PFSK-1 (cell line): ENCODE data around the gene CDKN3. TPM values are rescaled to one million over a fixed set of nuclear protein-coding genes. Genes with fewer than 3 reads are reported as not detected.

Experiments used
- FOXP2 ChIP-seq: optimal IDR thresholded peaks from 2 replicates; pipeline ENCODE3; 2011; ENCODE audit warnings: borderline replicate concordance, control low read depth, inconsistent platforms; ENCODE audit not compliant: insufficient read depth; ENCODE audit errors: extremely low read length, extremely low read depth
- POLR2AphosphoS5 ChIP-seq: IDR thresholded peaks from 2 replicates; pipeline ENCODE4 v1.6.1; 2012; ENCODE audit warnings: low read depth, mild to moderate bottlenecking, control low read depth, low read length, moderate library complexity
- SIN3A ChIP-seq: IDR thresholded peaks from 2 replicates; pipeline ENCODE4 v1.6.1; 2012; ENCODE audit warnings: mild to moderate bottlenecking, low read length, moderate library complexity, borderline replicate concordance; ENCODE audit not compliant: insufficient read depth
- TAF1 ChIP-seq: IDR thresholded peaks from 2 replicates; pipeline ENCODE4 v1.6.1; 2012; ENCODE audit warnings: low read length, control low read depth, borderline replicate concordance; ENCODE audit not compliant: insufficient read depth
- polyA plus RNA-seq: library from polyadenylated mRNA; unstranded; fragments of >200 nt; gene quantifications from one replicate; pipeline ENCODE4 v1.2.1, GENCODE V29; 2012; ENCODE audit warnings: low read depth, missing spikeins; ENCODE audit not compliant: insufficient read length
- TF ChIP-seq, protein P1 (sequence below), 2 experiments: IDR thresholded peaks; 2 replicates each; pipeline versions ENCODE4 v1.6.1 to v1.8.0; 2011 to 2012; ENCODE audit warnings: low read depth in 2 of 2, low read length in 2 of 2, control low read depth in 1 of 2, inconsistent platforms in 1 of 2, mild to moderate bottlenecking in 1 of 2, moderate library complexity in 1 of 2; ENCODE audit not compliant: insufficient read depth in 1 of 2

Gene CDKN3
- 14.3 TPM for polyA plus RNA-seq

DNA sequence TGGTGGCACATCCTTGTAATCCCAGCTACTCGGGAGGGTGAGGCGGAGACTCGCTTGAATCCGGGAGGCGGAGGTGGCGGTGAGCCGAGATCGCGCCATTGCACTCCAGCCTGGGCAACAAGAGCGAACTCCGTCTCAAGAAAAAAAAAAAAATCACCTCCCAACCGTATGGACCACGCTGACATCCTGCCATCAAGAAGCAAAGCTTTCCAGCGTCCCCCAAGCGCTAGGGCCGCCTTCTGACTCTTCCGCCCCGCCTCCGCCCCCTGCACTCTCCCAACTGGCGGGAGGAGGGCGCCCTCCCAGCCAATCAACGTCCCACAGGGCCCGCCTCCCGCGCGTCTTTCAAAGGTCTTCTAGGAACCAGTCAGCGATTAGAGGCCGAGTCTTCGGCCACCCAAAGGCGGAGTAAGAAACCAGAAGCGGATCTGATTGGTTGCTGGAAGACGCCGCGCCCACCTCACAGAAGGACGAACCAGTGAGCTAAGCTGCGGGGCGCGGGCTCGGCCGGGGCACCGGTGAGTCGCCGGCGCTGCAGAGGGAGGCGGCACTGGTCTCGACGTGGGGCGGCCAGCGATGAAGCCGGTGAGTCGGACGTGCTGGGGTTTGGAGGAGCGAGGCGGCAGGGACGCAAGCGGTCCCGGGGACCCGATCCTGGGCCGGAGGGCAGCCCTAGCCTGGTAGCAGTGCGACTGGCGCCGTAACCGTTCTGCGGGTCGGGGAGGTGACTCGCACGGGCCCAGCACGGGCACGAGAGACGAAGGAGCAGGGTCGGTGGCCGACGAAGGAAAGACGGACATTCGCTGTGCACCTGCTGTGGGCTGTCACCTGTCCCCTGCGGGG is at the start of gene CDKN3:
Gene CDKN3, plus strand, starts transcription at position 515 of the 843 bp plus-strand sequence. Its CDS starts 62 bp downstream, at position 577.
- no peak for TF ChIP-seq SIN3A
- TF ChIP-seq FOXP2 = peak; percentile 38
- 0 out of 2 replicates have a peak, but pooled peaks have one; percentile 43 for TF ChIP-seq TAF1
- TF ChIP-seq, protein P1, sequence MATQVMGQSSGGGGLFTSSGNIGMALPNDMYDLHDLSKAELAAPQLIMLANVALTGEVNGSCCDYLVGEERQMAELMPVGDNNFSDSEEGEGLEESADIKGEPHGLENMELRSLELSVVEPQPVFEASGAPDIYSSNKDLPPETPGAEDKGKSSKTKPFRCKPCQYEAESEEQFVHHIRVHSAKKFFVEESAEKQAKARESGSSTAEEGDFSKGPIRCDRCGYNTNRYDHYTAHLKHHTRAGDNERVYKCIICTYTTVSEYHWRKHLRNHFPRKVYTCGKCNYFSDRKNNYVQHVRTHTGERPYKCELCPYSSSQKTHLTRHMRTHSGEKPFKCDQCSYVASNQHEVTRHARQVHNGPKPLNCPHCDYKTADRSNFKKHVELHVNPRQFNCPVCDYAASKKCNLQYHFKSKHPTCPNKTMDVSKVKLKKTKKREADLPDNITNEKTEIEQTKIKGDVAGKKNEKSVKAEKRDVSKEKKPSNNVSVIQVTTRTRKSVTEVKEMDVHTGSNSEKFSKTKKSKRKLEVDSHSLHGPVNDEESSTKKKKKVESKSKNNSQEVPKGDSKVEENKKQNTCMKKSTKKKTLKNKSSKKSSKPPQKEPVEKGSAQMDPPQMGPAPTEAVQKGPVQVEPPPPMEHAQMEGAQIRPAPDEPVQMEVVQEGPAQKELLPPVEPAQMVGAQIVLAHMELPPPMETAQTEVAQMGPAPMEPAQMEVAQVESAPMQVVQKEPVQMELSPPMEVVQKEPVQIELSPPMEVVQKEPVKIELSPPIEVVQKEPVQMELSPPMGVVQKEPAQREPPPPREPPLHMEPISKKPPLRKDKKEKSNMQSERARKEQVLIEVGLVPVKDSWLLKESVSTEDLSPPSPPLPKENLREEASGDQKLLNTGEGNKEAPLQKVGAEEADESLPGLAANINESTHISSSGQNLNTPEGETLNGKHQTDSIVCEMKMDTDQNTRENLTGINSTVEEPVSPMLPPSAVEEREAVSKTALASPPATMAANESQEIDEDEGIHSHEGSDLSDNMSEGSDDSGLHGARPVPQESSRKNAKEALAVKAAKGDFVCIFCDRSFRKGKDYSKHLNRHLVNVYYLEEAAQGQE (IDR thresholded peaks at IDR 0.05; ENCODE audit: insufficient read depth in 1 of 2, low read depth in 2 of 2, low read length in 2 of 2) = no peak
- peak; percentile 64 for TF ChIP-seq POLR2AphosphoS5

DNA sequence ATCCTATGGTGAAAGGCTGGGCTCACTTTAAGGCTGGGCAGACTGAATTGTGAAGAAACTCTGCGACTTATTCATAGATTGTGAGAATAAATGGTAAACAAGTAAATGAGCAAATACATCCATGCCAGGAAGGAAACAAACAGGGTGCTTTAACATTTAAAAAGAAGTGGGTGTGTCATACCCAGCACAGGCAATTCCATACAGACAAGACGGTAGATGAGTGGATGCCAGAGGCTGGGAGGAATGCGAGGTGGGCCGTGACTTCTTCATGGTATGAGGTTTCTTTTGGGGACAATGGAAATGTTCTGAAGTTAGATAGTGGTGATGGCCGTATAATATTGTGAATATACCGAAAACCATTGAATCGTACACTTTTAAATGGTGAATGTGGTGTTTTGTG is 49.8 kb upstream of the CDKN3 start:
- TF ChIP-seq SIN3A (no peak), TAF1 (no peak), FOXP2 (no peak), POLR2AphosphoS5 (no peak)
- TF ChIP-seq, protein P1 (IDR thresholded peaks at IDR 0.05; ENCODE audit: insufficient read depth in 1 of 2, low read depth in 2 of 2, low read length in 2 of 2) = no peak

DNA sequence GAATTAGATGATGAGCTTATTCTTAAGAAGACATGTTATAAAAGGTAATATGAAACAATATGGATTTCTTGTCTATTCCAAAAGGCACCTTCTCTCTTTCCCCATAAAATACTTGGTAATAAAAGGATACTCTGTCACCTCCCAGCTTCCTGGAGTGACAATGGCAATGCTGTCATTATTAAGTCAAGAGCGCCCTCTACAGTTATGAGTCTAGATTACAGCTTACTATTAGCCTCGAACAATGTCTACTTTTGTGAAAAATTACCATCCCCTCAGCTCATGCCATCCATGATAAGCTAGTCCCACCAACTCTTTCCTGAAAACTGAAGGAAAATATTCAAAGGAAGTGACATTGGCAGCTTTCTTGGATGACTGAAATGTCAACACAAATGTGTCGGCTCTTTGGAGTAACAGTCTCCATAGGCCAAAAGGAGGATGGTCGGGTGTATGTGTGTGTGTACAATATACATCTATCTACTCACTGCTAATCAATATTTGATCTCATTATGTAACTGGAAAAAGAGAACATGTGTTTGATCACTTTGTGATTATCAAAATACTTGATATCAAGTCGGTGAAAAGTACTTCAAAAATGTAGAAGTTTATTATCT is 48.7 kb upstream of the CDKN3 start:
- TF ChIP-seq TAF1 = no peak
- no peak for TF ChIP-seq FOXP2
- no peak for TF ChIP-seq POLR2AphosphoS5
- TF ChIP-seq, protein P1 (IDR thresholded peaks at IDR 0.05; ENCODE audit: insufficient read depth in 1 of 2, low read depth in 2 of 2, low read length in 2 of 2) = no peak
- no peak for TF ChIP-seq SIN3A

DNA sequence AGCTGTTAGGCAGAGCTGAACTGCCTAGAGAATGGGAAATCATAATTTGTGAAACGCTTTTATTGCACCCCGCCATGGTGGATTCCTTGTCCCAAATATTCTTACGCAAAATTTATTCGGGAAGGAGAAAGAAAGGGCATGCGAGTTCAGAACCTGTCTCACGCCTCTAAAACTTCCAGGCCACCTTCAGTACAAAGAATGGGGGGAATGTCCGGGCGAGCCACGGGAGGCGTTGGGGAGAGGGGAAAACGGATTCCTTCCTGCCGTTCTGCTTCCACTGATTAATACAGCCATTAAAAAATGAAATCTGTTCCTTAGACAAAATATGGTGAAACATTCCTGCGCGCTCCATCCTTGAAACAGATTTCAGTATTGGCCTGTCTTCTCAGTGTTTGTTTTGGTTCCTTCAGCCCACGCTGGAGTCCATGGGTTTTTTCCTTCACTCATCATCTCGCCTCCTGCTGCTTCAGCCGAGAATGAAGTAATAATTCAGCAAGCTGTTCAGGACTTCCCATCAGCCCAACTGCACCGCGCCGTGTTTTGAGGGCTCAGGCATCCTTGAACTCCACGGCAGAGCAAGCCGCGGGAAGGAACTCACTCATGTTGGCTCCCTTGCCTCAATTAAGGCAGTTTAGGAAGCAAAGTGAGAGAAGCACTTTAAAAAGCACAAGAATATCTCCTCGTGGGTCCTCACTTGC is 47.7 kb upstream of the CDKN3 start:
- TF ChIP-seq FOXP2 (no peak), POLR2AphosphoS5 (no peak), TAF1 (no peak), SIN3A (no peak)
- TF ChIP-seq, protein P1 (IDR thresholded peaks at IDR 0.05; ENCODE audit: insufficient read depth in 1 of 2, low read depth in 2 of 2, low read length in 2 of 2) = no peak
